Sigmoid colon (tissue), 4 donors: ENCODE measurements around the gene SMYD3.

Experiments used
- EP300 ChIP-seq, 4 donors: sonication (generic); formaldehyde crosslinking; IDR thresholded peaks; one replicate each; pipeline ENCODE4 v1.6.1; 2017; ENCODE audit warnings: antibody characterized with exemption in 4 of 4
- POLR2A ChIP-seq, 2 donors: fragments of 450-650 bp; IDR thresholded peaks; one replicate each; pipeline ENCODE4 v1.6.1; 2016; ENCODE audit warnings: antibody characterized with exemption in 2 of 2, mild to moderate bottlenecking in 2 of 2, moderate library complexity in 2 of 2
- POLR2AphosphoS5 ChIP-seq, 4 donors: sonication (generic); formaldehyde crosslinking; IDR thresholded peaks; one replicate each; pipeline ENCODE4 v1.6.1; 2017; ENCODE audit warnings: antibody characterized with exemption in 4 of 4
- TF ChIP-seq, protein P1 (sequence below), 4 experiments: fragments of 450-650 bp in 3 of 4; fragments of 200-600 bp in 1 of 4; IDR thresholded peaks; one replicate each; pipeline ENCODE4 v1.5.1; 2016 to 2019; ENCODE audit warnings: antibody characterized with exemption in 4 of 4, mild to moderate bottlenecking in 3 of 4, moderate library complexity in 2 of 4

DNA sequence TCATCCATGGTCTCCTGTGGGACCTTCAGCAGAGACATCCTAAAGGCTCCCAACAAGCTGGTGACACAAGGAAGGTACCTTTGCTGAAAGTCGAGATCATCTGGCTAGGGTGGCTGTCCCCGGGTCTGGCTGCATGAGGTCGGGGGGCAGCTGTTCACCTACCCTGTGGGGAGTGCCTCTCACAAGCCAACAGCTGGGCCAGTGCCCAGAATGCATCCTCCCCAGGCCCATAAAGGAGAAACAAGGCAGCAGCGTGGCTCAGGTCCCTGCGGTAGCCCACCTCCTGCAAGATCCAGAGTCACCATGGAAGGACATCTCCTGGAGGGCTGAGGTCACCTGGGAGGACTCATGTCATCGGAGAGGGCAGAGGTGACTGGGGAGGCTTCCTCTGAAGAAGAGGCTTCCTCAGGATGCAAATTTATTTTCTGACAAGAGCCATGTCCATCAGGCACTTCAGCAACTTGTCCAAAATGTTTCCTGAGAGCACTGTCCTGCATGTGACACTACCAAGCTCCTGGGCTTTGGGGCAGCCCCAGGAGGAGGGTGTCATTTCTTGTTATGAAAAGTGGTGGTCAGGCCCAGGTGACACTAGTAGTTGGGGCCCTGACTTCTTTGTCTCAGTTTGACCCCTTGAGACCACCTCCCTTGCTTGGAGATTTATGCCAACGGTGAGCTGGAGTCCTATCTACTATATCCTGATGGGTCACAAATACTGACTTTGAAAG lies 6.7 kb upstream of the SMYD3 start:
- TF ChIP-seq, protein P1, sequence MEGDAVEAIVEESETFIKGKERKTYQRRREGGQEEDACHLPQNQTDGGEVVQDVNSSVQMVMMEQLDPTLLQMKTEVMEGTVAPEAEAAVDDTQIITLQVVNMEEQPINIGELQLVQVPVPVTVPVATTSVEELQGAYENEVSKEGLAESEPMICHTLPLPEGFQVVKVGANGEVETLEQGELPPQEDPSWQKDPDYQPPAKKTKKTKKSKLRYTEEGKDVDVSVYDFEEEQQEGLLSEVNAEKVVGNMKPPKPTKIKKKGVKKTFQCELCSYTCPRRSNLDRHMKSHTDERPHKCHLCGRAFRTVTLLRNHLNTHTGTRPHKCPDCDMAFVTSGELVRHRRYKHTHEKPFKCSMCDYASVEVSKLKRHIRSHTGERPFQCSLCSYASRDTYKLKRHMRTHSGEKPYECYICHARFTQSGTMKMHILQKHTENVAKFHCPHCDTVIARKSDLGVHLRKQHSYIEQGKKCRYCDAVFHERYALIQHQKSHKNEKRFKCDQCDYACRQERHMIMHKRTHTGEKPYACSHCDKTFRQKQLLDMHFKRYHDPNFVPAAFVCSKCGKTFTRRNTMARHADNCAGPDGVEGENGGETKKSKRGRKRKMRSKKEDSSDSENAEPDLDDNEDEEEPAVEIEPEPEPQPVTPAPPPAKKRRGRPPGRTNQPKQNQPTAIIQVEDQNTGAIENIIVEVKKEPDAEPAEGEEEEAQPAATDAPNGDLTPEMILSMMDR (IDR thresholded peaks at IDR 0.05), result no peak
- TF ChIP-seq POLR2A (IDR thresholded peaks at IDR 0.05), result no peak
- no peak for TF ChIP-seq POLR2AphosphoS5 (IDR thresholded peaks at IDR 0.05)
- no peak for TF ChIP-seq EP300 (IDR thresholded peaks at IDR 0.05)
